ENCODE measurements around the gene PAX1. TPM values are rescaled to one million over a fixed set of nuclear protein-coding genes. Genes with fewer than 3 reads are reported as not detected.

Gene PAX1
- total RNA-seq, 6 donors from 2014 or later: 0.69 TPM; not detected in 5

DNA sequence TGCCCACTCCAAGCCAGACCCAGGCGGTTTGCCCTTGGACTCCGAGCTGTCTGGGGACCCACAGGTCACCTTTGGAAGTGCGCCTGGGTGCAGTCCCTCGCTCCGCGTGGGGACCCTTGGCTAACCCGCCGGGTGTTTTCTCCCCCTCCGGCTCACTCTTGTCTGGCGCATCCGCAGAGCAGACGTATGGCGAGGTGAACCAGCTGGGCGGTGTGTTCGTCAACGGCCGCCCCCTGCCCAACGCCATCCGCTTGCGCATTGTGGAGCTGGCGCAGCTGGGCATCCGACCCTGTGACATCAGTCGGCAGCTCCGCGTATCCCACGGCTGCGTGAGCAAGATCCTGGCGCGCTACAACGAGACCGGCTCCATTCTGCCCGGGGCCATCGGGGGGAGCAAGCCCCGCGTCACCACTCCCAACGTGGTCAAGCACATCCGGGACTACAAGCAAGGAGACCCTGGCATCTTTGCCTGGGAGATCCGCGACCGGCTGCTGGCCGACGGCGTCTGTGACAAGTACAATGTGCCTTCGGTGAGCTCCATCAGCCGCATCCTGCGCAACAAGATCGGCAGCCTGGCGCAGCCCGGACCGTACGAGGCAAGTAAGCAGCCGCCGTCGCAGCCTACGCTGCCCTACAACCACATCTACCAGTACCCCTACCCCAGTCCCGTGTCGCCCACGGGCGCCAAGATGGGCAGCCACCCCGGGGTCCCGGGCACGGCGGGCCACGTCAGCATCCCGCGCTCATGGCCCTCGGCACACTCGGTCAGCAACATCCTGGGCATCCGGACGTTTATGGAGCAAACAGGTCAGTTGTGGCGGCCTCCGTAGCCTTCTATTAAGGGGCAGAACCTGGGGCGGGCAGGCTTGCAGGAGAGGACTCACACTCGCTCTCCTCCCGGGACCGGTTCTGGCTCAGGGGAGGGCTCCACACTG, 1.1 kb downstream of the PAX1 start:
- peaks cover 0 to 33% (median 9%) of the 10 kb centered on the region in 4 donors for H3K4me1 ChIP-seq
- DNase-seq: peak in 1 of 2 donors; percentile 75
- ATAC-seq (ENCODE audit: low FRiP score in 2 of 2): no peak
- H3K4me3 ChIP-seq: no peak overlapping the region
- H3K9me3 ChIP-seq: no peaks in the 10 kb centered on the region
- no peaks in the 10 kb centered on the region for H3K36me3 ChIP-seq
- peaks cover 0 to 73% (median 30%) of the 10 kb centered on the region in 4 donors for H3K27me3 ChIP-seq
- TF ChIP-seq POLR2A (IDR thresholded peaks at IDR 0.05) (no peak), EP300 (IDR thresholded peaks at IDR 0.05) (no peak), POLR2AphosphoS5 (IDR thresholded peaks at IDR 0.05) (no peak)
- TF ChIP-seq, protein P1, sequence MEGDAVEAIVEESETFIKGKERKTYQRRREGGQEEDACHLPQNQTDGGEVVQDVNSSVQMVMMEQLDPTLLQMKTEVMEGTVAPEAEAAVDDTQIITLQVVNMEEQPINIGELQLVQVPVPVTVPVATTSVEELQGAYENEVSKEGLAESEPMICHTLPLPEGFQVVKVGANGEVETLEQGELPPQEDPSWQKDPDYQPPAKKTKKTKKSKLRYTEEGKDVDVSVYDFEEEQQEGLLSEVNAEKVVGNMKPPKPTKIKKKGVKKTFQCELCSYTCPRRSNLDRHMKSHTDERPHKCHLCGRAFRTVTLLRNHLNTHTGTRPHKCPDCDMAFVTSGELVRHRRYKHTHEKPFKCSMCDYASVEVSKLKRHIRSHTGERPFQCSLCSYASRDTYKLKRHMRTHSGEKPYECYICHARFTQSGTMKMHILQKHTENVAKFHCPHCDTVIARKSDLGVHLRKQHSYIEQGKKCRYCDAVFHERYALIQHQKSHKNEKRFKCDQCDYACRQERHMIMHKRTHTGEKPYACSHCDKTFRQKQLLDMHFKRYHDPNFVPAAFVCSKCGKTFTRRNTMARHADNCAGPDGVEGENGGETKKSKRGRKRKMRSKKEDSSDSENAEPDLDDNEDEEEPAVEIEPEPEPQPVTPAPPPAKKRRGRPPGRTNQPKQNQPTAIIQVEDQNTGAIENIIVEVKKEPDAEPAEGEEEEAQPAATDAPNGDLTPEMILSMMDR (IDR thresholded peaks at IDR 0.05): no peak
- 9 to 10% methylated on average over 8 to 63 of the region's 76 CpGs for WGBS, 2 donors
- H3K27ac ChIP-seq: no peak overlapping the region

DNA sequence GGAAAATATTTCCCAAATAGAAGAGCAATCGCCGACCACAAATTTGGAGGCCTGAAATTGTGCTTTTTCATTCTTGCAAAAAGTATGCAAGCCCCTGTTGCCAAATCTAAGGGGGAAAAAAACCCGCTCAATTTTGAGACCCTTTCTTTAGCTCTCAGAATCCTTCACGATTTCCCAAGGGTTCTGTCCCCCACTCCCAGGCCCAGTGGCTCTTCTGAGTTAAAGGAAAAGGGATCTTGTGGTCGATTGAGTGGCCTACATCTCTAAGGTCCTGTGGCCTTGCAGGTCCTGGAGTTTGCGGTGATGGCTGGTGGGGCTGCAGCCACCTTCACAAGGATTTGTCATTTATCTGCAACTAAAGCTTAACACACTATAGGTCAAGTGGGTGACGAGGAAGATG, 1.8 kb downstream of the PAX1 start:
- WGBS, 2 donors: 22 to 26% methylated on average over 5 to 7 of the region's 7 CpGs
- Histone ChIP-seq H3K27me3 (peaks cover 0 to 69% (median 28%) of the 10 kb centered on the region in 4 donors), H3K4me3 (no peak overlapping the region), H3K4me1 (peaks cover 0 to 33% (median 9%) of the 10 kb centered on the region in 4 donors), H3K36me3 (no peaks in the 10 kb centered on the region), H3K27ac (no peak overlapping the region), H3K9me3 (no peaks in the 10 kb centered on the region)
- TF ChIP-seq POLR2A (IDR thresholded peaks at IDR 0.05) (no peak), EP300 (IDR thresholded peaks at IDR 0.05) (no peak), POLR2AphosphoS5 (IDR thresholded peaks at IDR 0.05) (no peak)
- TF ChIP-seq, protein P1 (IDR thresholded peaks at IDR 0.05): no peak
- DNase-seq (no peak), ATAC-seq (ENCODE audit: low FRiP score in 2 of 2) (no peak)

DNA sequence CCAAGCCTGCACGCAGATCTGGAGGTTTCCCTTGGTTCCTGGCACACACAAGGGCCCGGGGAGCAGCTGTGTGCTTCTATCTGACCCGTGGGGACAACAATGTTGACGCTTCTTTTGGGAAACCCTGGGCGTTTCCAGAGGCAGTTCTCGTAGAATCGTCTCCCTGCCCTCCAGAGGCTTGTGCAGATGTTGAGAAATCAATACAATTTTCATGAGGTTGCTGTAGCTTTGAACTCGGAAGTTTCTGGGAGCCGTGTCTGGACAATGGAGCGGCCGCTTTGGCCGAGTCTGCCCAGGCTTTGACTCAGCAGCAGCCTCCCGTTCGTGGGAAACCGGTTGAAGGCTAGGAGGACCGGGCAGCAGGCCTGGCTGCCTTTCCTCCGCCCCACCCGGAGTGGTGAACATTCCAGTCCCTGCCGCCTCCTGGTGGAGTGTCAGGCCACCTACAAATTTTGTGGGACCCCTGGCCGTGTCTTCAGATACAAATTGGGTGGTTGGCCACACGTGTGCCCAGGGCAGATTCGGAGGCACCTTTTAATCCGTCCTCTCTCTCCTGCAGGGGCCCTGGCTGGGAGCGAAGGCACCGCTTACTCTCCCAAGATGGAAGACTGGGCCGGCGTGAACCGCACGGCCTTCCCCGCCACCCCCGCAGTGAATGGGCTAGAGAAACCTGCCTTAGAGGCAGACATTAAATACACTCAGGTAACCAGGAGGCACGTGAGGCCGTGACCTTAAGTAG, 2.7 kb downstream of the PAX1 start:
- 6 to 12% methylated on average over 18 to 33 of the region's 33 CpGs for WGBS, 2 donors
- no peak for ATAC-seq (ENCODE audit: low FRiP score in 2 of 2)
- no peak overlapping the region for H3K27ac ChIP-seq
- no peaks in the 10 kb centered on the region for H3K36me3 ChIP-seq
- no peak for DNase-seq
- TF ChIP-seq EP300 (IDR thresholded peaks at IDR 0.05) (no peak), POLR2AphosphoS5 (IDR thresholded peaks at IDR 0.05) (no peak), POLR2A (IDR thresholded peaks at IDR 0.05) (no peak)
- TF ChIP-seq, protein P1 (IDR thresholded peaks at IDR 0.05): no peak
- H3K27me3 ChIP-seq: peaks cover 0 to 68% (median 26%) of the 10 kb centered on the region in 4 donors
- H3K4me3 ChIP-seq: no peak overlapping the region
- H3K9me3 ChIP-seq: no peaks in the 10 kb centered on the region
- H3K4me1 ChIP-seq: peaks cover 0 to 26% (median 4%) of the 10 kb centered on the region in 4 donors

DNA sequence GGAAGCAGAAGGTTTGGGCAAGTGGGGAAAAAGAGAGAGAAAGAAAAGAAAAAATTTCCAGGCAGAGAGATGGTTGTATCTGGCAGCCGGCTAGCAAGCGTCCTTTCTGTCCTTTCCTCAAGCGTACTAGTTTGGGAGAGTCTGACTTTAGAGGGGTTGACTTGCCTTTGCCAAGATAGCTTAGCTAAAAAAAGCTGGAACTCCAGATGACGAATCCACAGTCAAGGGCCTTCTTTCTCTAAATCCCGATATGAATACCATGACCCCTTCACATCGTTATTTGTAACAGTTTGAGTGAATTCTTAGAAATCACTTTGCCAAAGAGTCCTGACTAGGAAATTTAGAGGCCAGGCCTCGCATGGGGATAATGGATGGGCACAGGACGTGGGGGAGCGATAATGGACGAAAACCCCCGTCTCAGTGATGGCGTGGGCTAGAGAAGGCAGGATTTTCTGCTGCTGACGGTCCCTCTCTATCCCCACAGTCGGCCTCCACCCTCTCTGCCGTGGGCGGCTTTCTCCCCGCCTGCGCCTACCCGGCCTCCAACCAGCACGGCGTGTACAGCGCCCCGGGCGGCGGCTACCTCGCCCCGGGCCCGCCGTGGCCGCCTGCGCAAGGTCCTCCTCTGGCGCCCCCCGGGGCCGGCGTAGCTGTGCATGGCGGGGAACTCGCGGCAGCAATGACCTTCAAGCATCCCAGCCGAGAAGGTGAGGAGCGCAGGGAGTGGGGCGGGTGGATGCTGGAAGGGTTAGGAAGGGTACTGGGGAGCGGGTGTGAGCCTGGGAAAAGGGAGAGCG, 3.5 kb downstream of the PAX1 start:
- H3K36me3 ChIP-seq: no peaks in the 10 kb centered on the region
- H3K4me3 ChIP-seq: no peak overlapping the region
- 8 to 9% methylated on average over 18 to 41 of the region's 43 CpGs for WGBS, 2 donors
- H3K4me1 ChIP-seq: peaks cover 0 to 24% (median 0%) of the 10 kb centered on the region in 4 donors
- peaks cover 0 to 65% (median 22%) of the 10 kb centered on the region in 4 donors for H3K27me3 ChIP-seq
- DNase-seq: peak in 1 of 2 donors; percentile 50
- no peak for ATAC-seq (ENCODE audit: low FRiP score in 2 of 2)
- TF ChIP-seq EP300 (IDR thresholded peaks at IDR 0.05): no peak
- TF ChIP-seq POLR2A (IDR thresholded peaks at IDR 0.05): no peak
- TF ChIP-seq POLR2AphosphoS5 (IDR thresholded peaks at IDR 0.05): no peak
- TF ChIP-seq, protein P1 (IDR thresholded peaks at IDR 0.05): no peak
- no peak overlapping the region for H3K27ac ChIP-seq
- H3K9me3 ChIP-seq: no peaks in the 10 kb centered on the region
